Measurements from ENCODE around the gene PPFIA3.

- TF ChIP-seq CTCF (IDR thresholded peaks at IDR 0.05; ENCODE audit: borderline replicate concordance, extremely low read depth, low read length, poor library complexity, severe bottlenecking), result no peak
- no peak for TF ChIP-seq EZH2 (IDR thresholded peaks at IDR 0.05; ENCODE audit: borderline replicate concordance, low read depth, low read length, severe bottlenecking)
These were observed 49.1 kb downstream of the PPFIA3 start for GRCh38 chr19:49168421-49168820.
